Upper lobe of left lung (tissue), 6 donors: ENCODE results near the gene FNDC3A. TPM values are rescaled to one million over a fixed set of nuclear protein-coding genes. Genes with fewer than 3 reads are reported as not detected.

Source experiments
- ATAC-seq, 2 donors: fragments of 200-7000 bp; cut with Tn5 transposase; one replicate each; pipeline ENCODE4 v1.9.1; 2022; ENCODE audit warnings: mild to moderate bottlenecking in 2 of 2, moderate library complexity in 2 of 2; ENCODE audit not compliant: low FRiP score in 2 of 2
- DNase-seq, 2 donors: peaks; one replicate each; pipeline ENCODE4 v3.0.0-alpha.2; 2019 to 2020
- H3K27ac ChIP-seq, 4 donors: fragments of 200-600 bp; sonication (generic); one replicate each; pipeline ENCODE4 v1.5.1; 2016 to 2019
- H3K27me3 ChIP-seq, 4 donors: fragments of 200-600 bp; sonication (generic); one replicate each; pipeline ENCODE4 v1.5.1; 2017 to 2019
- H3K36me3 ChIP-seq, 4 donors: fragments of 200-600 bp; sonication (generic); one replicate each; pipeline ENCODE4 v1.5.1; 2016 to 2019
- H3K4me1 ChIP-seq, 4 donors: fragments of 200-600 bp; sonication (generic); one replicate each; pipeline ENCODE4 v1.5.1; 2018 to 2019
- H3K4me3 ChIP-seq, 4 donors: fragments of 200-600 bp; sonication (generic); one replicate each; pipeline ENCODE4 v1.5.1; 2017 to 2019; ENCODE audit warnings: mild to moderate bottlenecking in 2 of 4, moderate library complexity in 1 of 4
- H3K9me3 ChIP-seq, 4 donors: fragments of 200-600 bp; sonication (generic); one replicate each; pipeline ENCODE4 v1.5.1; 2018 to 2019
- CTCF ChIP-seq, 6 experiments: fragments of 450-650 bp in 4 of 6; fragments of 200-600 bp in 2 of 6; sonication (generic) in 2 of 6; IDR thresholded peaks; one replicate each; pipeline ENCODE4 v1.5.1; 2016 to 2019; ENCODE audit warnings: antibody characterized with exemption in 6 of 6
- EP300 ChIP-seq, 4 donors: sonication (generic); formaldehyde crosslinking; IDR thresholded peaks; one replicate each; pipeline ENCODE4 v1.5.1; 2017; ENCODE audit warnings: antibody characterized with exemption in 4 of 4, control low read depth in 2 of 4
- POLR2A ChIP-seq, 4 donors: fragments of 450-650 bp; IDR thresholded peaks; one replicate each; pipeline ENCODE4 v1.5.1; 2016 to 2017; ENCODE audit warnings: antibody characterized with exemption in 4 of 4, mild to moderate bottlenecking in 2 of 4
- POLR2AphosphoS5 ChIP-seq, 2 donors: sonication (generic); formaldehyde crosslinking; IDR thresholded peaks; one replicate each; pipeline ENCODE4 v1.5.1; 2017; ENCODE audit warnings: antibody characterized with exemption in 2 of 2
- WGBS, 2 donors: methylation state at CpG; one replicate each; pipeline ENCODE4 v1.1.5; 2017 to 2018; 5-methylcytosine and 5-hydroxymethylcytosine counted together
- total RNA-seq, 6 donors: library from RNA; depleted of rRNA in 4 of 6; stranded (reverse); fragments of >200 nt in 4 of 6; gene quantifications; one replicate each; pipeline versions ENCODE4 v1.1.0 to v1.2.1, GENCODE V29; 2016 to 2021
- donor health status: DM: no; HTN: no; CAD: no; lungs with moderate emphysema.
- donor health status: DM: no; HTN: yes; CAD: no; lungs with severe emphysema.

Gene FNDC3A
- 10 to 100 TPM; 22.9 to 62.3 (median 44.6) TPM for total RNA-seq

DNA sequence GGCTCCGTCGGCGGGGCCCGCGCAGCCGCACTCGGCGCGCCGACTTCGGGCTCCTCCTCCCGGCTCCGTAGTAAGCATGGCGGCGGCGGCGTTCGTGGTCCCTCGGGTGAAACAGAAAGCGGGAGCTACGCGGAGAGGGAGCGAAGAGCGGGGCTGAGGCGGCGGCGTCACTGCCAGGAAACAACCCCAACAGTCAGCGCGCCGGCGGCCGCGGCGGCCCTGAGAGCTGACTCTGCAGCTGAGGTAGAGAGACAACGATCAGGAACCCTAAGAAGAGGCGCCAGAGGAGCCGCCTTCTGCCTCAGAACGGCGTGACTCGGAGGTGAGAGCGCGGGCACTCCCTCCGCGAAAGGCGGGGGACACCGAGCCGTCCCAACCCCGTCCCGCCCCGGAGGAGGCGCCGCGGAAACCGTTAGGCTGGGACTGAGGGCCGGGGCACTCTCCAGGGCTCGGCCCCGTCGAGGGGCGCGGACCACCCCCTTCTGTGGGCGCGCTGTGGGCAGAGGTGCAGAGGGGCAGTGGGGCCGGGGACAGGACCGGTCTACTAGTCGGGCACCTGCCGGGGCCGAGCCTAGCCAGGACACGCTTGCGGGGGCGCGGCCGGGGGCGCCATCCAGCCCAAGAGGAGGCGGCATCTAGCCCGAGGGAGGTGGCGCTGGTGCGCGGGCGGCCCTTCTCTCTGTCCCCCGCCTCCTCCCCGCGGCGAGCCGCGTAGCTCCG lies at the start of gene FNDC3A:
FNDC3A (plus strand) TSS at position 57 of the 720 bp plus-strand sequence. CDS start 30,279 bp downstream, outside the sequence.
- 0 to 1% methylated on average over 3 to 37 of the region's 86 CpGs for WGBS, 2 donors
- TF ChIP-seq POLR2A (IDR thresholded peaks at IDR 0.05) (peak in 3 of 4 donors; percentile 68 to 83 (median 78)), POLR2AphosphoS5 (IDR thresholded peaks at IDR 0.05) (peak in 1 of 2 donors; percentile 73), EP300 (IDR thresholded peaks at IDR 0.05) (no peak), CTCF (IDR thresholded peaks at IDR 0.05) (peak in 1 of 6 experiments; percentile 8)
- H3K9me3 ChIP-seq: peaks cover 0 to 8% (median 2%) of the 10 kb centered on the region in 4 donors

GRCh38 chr13:48928757-48929430 lies 46.8 kb upstream of the FNDC3A start:
- DNase-seq (no peak), ATAC-seq (no peak)
- Histone ChIP-seq H3K27me3 (no peaks in the 10 kb centered on the region), H3K4me3 (no peak overlapping the region), H3K4me1 (no peaks in the 10 kb centered on the region), H3K9me3 (no peaks in the 10 kb centered on the region), H3K36me3 (no peaks in the 10 kb centered on the region), H3K27ac (no peak overlapping the region)
- TF ChIP-seq POLR2A (IDR thresholded peaks at IDR 0.05): no peak
- TF ChIP-seq CTCF (IDR thresholded peaks at IDR 0.05): no peak
- no peak for TF ChIP-seq EP300 (IDR thresholded peaks at IDR 0.05)
- no peak for TF ChIP-seq POLR2AphosphoS5 (IDR thresholded peaks at IDR 0.05)
- WGBS, 2 donors: 79 to 89% methylated on average over 5 of the region's 5 CpGs

More for the DNA sequence above, at the start of gene FNDC3A:
- Histone ChIP-seq H3K36me3 (no peaks in the 10 kb centered on the region), H3K4me1 (peaks cover 18 to 30% (median 24%) of the 10 kb centered on the region in 4 donors), H3K27ac (peak within 1 kb of the TSS; percentile 98 to 100 (median 100)), H3K4me3 (peak within 1 kb of the TSS; percentile 81 to 92 (median 87)), H3K27me3 (no peaks in the 10 kb centered on the region)
- peak; percentile 72 to 97 for DNase-seq
- peak; percentile 95 to 97 for ATAC-seq

- no peak overlapping the region for H3K27ac ChIP-seq
- no peaks in the 10 kb centered on the region for H3K4me1 ChIP-seq
- ATAC-seq (no peak), DNase-seq (no peak)
- H3K9me3 ChIP-seq: no peaks in the 10 kb centered on the region
- H3K36me3 ChIP-seq: no peaks in the 10 kb centered on the region
- 41 to 48% methylated on average over 1 of the region's 1 CpG for WGBS, 2 donors
- no peak overlapping the region for H3K4me3 ChIP-seq
- no peaks in the 10 kb centered on the region for H3K27me3 ChIP-seq
- TF ChIP-seq EP300 (IDR thresholded peaks at IDR 0.05) (no peak), POLR2AphosphoS5 (IDR thresholded peaks at IDR 0.05) (no peak)
These were observed 44.8 kb upstream of the FNDC3A start for GRCh38 chr13:48930918-48931317.

DNA sequence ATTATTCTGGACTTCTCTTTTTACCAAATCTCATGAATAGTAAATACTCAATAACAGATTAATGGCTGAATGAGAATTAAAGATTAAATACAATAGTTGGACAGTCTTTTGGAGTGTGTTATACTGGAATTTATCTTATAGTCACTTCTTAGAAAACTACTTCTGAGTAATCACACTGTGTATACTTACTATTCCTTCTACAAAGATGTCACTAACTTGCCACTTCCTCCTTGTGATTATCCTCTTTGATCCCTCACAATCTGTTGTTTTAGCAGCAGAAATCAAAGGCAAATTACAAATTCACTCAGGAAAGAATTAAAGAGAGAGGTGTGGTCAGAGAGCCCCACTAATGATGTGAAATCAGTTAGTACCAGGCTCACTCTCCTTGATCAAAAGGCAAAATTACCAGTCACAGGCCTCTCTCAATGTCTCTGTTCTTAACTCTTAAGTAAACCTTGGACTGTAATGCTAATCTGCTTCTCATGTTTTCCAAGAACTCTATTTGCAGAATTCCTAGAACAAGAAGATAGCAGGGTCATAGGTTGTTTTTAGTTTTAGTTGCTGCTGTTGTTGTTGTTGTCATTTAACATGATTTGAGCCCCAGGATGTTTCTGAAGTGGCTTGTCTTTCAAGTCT lies 37.3 kb upstream of the FNDC3A start:
- Histone ChIP-seq H3K36me3 (no peaks in the 10 kb centered on the region), H3K4me3 (no peak overlapping the region), H3K4me1 (no peaks in the 10 kb centered on the region), H3K9me3 (no peaks in the 10 kb centered on the region), H3K27ac (no peak overlapping the region), H3K27me3 (no peaks in the 10 kb centered on the region)
- DNase-seq: no peak
- TF ChIP-seq POLR2AphosphoS5 (IDR thresholded peaks at IDR 0.05): no peak
- no peak for ATAC-seq

DNA sequence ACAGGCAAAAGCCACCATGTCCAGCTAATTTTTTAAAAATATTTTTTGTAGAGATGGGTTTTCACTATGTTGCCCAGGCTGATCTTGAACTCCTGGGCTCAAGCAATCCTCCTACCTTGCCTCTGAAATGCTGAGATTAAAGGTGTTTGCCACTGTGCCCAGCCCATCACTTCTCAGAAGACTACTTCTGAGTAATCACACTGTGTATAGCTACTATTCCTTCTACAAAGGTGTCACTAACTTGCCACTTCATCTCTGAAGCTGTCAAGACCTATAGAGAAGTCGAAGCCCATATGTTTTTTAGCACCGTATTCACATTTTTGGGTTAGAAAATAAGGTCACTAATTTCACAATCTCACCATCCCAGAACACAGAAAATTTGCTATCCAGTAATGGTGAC lies 36.0 kb upstream of the FNDC3A start:
- H3K4me1 ChIP-seq: no peaks in the 10 kb centered on the region
- no peak overlapping the region for H3K27ac ChIP-seq
- no peak for DNase-seq
- no peak for ATAC-seq
- TF ChIP-seq POLR2A (IDR thresholded peaks at IDR 0.05) (no peak), POLR2AphosphoS5 (IDR thresholded peaks at IDR 0.05) (no peak)
- H3K27me3 ChIP-seq: no peaks in the 10 kb centered on the region
- no peaks in the 10 kb centered on the region for H3K9me3 ChIP-seq
- WGBS, 2 donors: 91 to 96% methylated on average over 2 of the region's 2 CpGs
- H3K4me3 ChIP-seq: no peak overlapping the region
- H3K36me3 ChIP-seq: no peaks in the 10 kb centered on the region

GRCh38 chr13:48942131-48942530 lies 33.6 kb upstream of the FNDC3A start:
- ATAC-seq (no peak), DNase-seq (no peak)
- Histone ChIP-seq H3K27me3 (no peaks in the 10 kb centered on the region), H3K4me3 (no peak overlapping the region), H3K4me1 (no peaks in the 10 kb centered on the region), H3K9me3 (no peaks in the 10 kb centered on the region), H3K27ac (no peak overlapping the region), H3K36me3 (no peaks in the 10 kb centered on the region)
- 59% methylated on average over 2 of the region's 2 CpGs for WGBS, 2 donors
- no peak for TF ChIP-seq CTCF (IDR thresholded peaks at IDR 0.05)
- no peak for TF ChIP-seq EP300 (IDR thresholded peaks at IDR 0.05)
- no peak for TF ChIP-seq POLR2AphosphoS5 (IDR thresholded peaks at IDR 0.05)
- no peak for TF ChIP-seq POLR2A (IDR thresholded peaks at IDR 0.05)
